Sigmoid colon (tissue), 4 donors: Measurements from ENCODE around the gene GREB1L.

Source experiments
- EP300 ChIP-seq, 4 donors: sonication (generic); formaldehyde crosslinking; IDR thresholded peaks; one replicate each; pipeline ENCODE4 v1.6.1; 2017; ENCODE audit warnings: antibody characterized with exemption in 4 of 4
- POLR2A ChIP-seq, 2 donors: fragments of 450-650 bp; IDR thresholded peaks; one replicate each; pipeline ENCODE4 v1.6.1; 2016; ENCODE audit warnings: antibody characterized with exemption in 2 of 2, mild to moderate bottlenecking in 2 of 2, moderate library complexity in 2 of 2
- POLR2AphosphoS5 ChIP-seq, 4 donors: sonication (generic); formaldehyde crosslinking; IDR thresholded peaks; one replicate each; pipeline ENCODE4 v1.6.1; 2017; ENCODE audit warnings: antibody characterized with exemption in 4 of 4
- TF ChIP-seq, protein P1 (sequence below), 4 experiments: fragments of 450-650 bp in 3 of 4; fragments of 200-600 bp in 1 of 4; IDR thresholded peaks; one replicate each; pipeline ENCODE4 v1.5.1; 2016 to 2019; ENCODE audit warnings: antibody characterized with exemption in 4 of 4, mild to moderate bottlenecking in 3 of 4, moderate library complexity in 2 of 4

- TF ChIP-seq POLR2A (IDR thresholded peaks at IDR 0.05) (no peak), POLR2AphosphoS5 (IDR thresholded peaks at IDR 0.05) (no peak), EP300 (IDR thresholded peaks at IDR 0.05) (no peak)
- TF ChIP-seq, protein P1, sequence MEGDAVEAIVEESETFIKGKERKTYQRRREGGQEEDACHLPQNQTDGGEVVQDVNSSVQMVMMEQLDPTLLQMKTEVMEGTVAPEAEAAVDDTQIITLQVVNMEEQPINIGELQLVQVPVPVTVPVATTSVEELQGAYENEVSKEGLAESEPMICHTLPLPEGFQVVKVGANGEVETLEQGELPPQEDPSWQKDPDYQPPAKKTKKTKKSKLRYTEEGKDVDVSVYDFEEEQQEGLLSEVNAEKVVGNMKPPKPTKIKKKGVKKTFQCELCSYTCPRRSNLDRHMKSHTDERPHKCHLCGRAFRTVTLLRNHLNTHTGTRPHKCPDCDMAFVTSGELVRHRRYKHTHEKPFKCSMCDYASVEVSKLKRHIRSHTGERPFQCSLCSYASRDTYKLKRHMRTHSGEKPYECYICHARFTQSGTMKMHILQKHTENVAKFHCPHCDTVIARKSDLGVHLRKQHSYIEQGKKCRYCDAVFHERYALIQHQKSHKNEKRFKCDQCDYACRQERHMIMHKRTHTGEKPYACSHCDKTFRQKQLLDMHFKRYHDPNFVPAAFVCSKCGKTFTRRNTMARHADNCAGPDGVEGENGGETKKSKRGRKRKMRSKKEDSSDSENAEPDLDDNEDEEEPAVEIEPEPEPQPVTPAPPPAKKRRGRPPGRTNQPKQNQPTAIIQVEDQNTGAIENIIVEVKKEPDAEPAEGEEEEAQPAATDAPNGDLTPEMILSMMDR (IDR thresholded peaks at IDR 0.05), result no peak
Observed at GRCh38 chr18:21293479-21293878, 51.4 kb downstream of the GREB1L start.
